Measurements from ENCODE around the gene GSG1L. TPM values are rescaled to one million over a fixed set of nuclear protein-coding genes. Genes with fewer than 3 reads are reported as not detected.

Gene GSG1L
- total and polyA plus RNA-seq, 4 donors: not detected

DNA sequence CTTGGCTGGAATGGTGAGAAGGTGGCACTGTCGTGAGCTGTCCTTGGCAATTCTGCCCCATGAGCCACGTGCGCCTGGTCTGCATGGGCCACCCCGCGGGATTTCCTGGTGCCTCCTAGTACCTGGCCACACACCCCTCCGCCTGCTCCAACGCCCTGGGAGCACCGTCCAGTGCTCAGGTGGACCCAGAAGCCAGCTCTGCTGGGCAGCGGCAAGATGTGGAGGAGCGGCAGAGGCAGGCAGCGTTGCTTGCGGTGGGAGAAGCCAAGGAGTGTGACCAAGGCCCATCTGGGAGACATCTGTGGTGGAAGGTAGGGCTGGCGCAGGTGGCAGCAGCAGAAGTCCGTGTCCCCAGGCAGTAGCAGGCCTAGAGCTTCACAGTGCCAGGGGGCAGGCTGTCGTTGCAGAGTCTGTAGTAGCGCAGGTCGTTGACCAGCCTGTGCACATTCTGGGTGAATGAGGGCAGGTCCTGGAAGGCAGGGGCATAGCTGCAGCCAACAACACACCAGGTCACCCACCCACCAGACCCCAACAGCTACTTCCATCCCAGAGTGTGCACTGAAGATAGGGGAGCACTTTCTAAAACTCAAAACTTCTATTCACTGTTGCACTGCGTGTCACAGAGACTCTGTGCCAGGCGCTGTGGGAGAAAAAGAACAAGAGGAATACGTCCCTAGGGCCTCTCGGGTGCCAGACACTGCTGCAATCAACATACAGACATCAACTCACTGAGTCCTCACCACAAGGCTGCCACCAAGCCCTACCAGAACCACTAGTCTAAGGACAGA is 34.9 kb upstream of the GSG1L start:
- TF ChIP-seq NR2F2 (IDR thresholded peaks at IDR 0.05) (no peak), GABPA (IDR thresholded peaks at IDR 0.05 in 1 of 2, conservative IDR thresholded peaks at IDR 0.05 in 1 of 2) (no peak), EGR1 (IDR thresholded peaks at IDR 0.05; ENCODE audit: low read depth in 2 of 2) (no peak), FOXA2 (IDR thresholded peaks at IDR 0.05) (no peak), RAD21 (IDR thresholded peaks at IDR 0.05) (no peak), SP1 (IDR thresholded peaks at IDR 0.05) (no peak), RXRA (IDR thresholded peaks at IDR 0.05) (no peak), YY1 (IDR thresholded peaks at IDR 0.05) (no peak), HNF4G (IDR thresholded peaks at IDR 0.05) (no peak), JUND (IDR thresholded peaks at IDR 0.05) (no peak)
- TF ChIP-seq, protein P1, sequence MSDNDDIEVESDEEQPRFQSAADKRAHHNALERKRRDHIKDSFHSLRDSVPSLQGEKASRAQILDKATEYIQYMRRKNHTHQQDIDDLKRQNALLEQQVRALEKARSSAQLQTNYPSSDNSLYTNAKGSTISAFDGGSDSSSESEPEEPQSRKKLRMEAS (IDR thresholded peaks at IDR 0.05): no peak
- TF ChIP-seq, protein P2, sequence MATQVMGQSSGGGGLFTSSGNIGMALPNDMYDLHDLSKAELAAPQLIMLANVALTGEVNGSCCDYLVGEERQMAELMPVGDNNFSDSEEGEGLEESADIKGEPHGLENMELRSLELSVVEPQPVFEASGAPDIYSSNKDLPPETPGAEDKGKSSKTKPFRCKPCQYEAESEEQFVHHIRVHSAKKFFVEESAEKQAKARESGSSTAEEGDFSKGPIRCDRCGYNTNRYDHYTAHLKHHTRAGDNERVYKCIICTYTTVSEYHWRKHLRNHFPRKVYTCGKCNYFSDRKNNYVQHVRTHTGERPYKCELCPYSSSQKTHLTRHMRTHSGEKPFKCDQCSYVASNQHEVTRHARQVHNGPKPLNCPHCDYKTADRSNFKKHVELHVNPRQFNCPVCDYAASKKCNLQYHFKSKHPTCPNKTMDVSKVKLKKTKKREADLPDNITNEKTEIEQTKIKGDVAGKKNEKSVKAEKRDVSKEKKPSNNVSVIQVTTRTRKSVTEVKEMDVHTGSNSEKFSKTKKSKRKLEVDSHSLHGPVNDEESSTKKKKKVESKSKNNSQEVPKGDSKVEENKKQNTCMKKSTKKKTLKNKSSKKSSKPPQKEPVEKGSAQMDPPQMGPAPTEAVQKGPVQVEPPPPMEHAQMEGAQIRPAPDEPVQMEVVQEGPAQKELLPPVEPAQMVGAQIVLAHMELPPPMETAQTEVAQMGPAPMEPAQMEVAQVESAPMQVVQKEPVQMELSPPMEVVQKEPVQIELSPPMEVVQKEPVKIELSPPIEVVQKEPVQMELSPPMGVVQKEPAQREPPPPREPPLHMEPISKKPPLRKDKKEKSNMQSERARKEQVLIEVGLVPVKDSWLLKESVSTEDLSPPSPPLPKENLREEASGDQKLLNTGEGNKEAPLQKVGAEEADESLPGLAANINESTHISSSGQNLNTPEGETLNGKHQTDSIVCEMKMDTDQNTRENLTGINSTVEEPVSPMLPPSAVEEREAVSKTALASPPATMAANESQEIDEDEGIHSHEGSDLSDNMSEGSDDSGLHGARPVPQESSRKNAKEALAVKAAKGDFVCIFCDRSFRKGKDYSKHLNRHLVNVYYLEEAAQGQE (IDR thresholded peaks at IDR 0.05): no peak
- TF ChIP-seq, protein P3, sequence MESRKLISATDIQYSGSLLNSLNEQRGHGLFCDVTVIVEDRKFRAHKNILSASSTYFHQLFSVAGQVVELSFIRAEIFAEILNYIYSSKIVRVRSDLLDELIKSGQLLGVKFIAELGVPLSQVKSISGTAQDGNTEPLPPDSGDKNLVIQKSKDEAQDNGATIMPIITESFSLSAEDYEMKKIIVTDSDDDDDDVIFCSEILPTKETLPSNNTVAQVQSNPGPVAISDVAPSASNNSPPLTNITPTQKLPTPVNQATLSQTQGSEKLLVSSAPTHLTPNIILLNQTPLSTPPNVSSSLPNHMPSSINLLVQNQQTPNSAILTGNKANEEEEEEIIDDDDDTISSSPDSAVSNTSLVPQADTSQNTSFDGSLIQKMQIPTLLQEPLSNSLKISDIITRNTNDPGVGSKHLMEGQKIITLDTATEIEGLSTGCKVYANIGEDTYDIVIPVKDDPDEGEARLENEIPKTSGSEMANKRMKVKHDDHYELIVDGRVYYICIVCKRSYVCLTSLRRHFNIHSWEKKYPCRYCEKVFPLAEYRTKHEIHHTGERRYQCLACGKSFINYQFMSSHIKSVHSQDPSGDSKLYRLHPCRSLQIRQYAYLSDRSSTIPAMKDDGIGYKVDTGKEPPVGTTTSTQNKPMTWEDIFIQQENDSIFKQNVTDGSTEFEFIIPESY (IDR thresholded peaks at IDR 0.05): no peak
- TF ChIP-seq, protein P4, sequence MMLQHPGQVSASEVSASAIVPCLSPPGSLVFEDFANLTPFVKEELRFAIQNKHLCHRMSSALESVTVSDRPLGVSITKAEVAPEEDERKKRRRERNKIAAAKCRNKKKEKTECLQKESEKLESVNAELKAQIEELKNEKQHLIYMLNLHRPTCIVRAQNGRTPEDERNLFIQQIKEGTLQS (IDR thresholded peaks at IDR 0.05): no peak
- TF ChIP-seq, protein P5, sequence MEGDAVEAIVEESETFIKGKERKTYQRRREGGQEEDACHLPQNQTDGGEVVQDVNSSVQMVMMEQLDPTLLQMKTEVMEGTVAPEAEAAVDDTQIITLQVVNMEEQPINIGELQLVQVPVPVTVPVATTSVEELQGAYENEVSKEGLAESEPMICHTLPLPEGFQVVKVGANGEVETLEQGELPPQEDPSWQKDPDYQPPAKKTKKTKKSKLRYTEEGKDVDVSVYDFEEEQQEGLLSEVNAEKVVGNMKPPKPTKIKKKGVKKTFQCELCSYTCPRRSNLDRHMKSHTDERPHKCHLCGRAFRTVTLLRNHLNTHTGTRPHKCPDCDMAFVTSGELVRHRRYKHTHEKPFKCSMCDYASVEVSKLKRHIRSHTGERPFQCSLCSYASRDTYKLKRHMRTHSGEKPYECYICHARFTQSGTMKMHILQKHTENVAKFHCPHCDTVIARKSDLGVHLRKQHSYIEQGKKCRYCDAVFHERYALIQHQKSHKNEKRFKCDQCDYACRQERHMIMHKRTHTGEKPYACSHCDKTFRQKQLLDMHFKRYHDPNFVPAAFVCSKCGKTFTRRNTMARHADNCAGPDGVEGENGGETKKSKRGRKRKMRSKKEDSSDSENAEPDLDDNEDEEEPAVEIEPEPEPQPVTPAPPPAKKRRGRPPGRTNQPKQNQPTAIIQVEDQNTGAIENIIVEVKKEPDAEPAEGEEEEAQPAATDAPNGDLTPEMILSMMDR (IDR thresholded peaks at IDR 0.05; ENCODE audit: low read depth, low read length, missing input control): no peak

More for the DNA sequence above, 34.9 kb upstream of the GSG1L start:
- Histone ChIP-seq H3K9ac (ENCODE audit: low read depth in 1 of 2, low read length in 2 of 2) (no peak overlapping the region), H3K27me3 (ENCODE audit: control insufficient read depth in 4 of 4, insufficient read depth in 4 of 4, low read length in 3 of 4) (no peaks in the 10 kb centered on the region), H3K27ac (ENCODE audit: low read depth in 1 of 2, low read length in 2 of 2) (no peak overlapping the region), H3K36me3 (ENCODE audit: control insufficient read depth in 4 of 4, insufficient read depth in 3 of 4, low read depth in 1 of 4, low read length in 3 of 4) (peaks cover 13 to 55% (median 37%) of the 10 kb centered on the region in 4 donors), H3K4me3 (ENCODE audit: low read depth in 1 of 3, low read length in 3 of 3) (no peak overlapping the region), H3K9me3 (ENCODE audit: control insufficient read depth in 4 of 4, low read length in 3 of 4) (no peaks in the 10 kb centered on the region), H3K4me1 (ENCODE audit: control insufficient read depth in 4 of 4, insufficient read depth in 4 of 4, low read length in 3 of 4) (peaks cover 0 to 3% (median 0%) of the 10 kb centered on the region in 4 donors)
- 92% methylated on average over 21 of the region's 21 CpGs for WGBS
- DNase-seq (ENCODE audit: low spot score): no peak
